Activated CD8-positive, alpha-beta T cell treated with anti-CD3 and anti-CD28 coated beads for 36 hours (primary cell): ENCODE results near the gene PVRIG. TPM values are rescaled to one million over a fixed set of nuclear protein-coding genes. Genes with fewer than 3 reads are reported as not detected.
A peak's percentile ranks its signal among the peaks of the same experiment; 100 is the strongest.
"Not testable (repeated sequence)": the region's sequence is repeated elsewhere in the genome, so short reads cannot be mapped to it uniquely, and the experiment has no call there.

Experiments
- ATAC-seq: fragments of 200-7000 bp; cut with Tn5 transposase; one replicate; pipeline ENCODE4 v1.10.0; 2021; ENCODE audit warnings: mild to moderate bottlenecking, moderate library complexity
- CTCF ChIA-PET: fragments of 350-600 bp; sonication (Branson Sonifier 250); formaldehyde crosslinking; loops from one replicate; lab custom pipeline; 2021; ENCODE audit warnings: antibody characterized with exemption; lab: Charles Lee
- POLR2A ChIA-PET: fragments of 350-600 bp; sonication (Branson Sonifier 250); formaldehyde crosslinking; loops from one replicate; lab custom pipeline; 2021; ENCODE audit warnings: antibody characterized with exemption; lab: Charles Lee
- DNase-seq: peaks from one replicate; pipeline ENCODE4 v3.0.0-alpha.2; 2020
- H3K27ac Mint-ChIP-seq: one replicate; pipeline ENCODE4 v1.8.0; 2021; ENCODE audit warnings: mild to moderate bottlenecking, mixed read lengths
- H3K27me3 Mint-ChIP-seq: one replicate; pipeline ENCODE4 v1.8.0; 2021; ENCODE audit warnings: mixed read lengths
- H3K36me3 Mint-ChIP-seq: one replicate; pipeline ENCODE4 v1.8.0; 2021; ENCODE audit warnings: low read depth, mixed read lengths
- H3K4me1 Mint-ChIP-seq: one replicate; pipeline ENCODE4 v1.8.0; 2021; ENCODE audit warnings: low read depth, mixed read lengths
- H3K4me3 Mint-ChIP-seq: one replicate; pipeline ENCODE4 v1.8.0; 2021; ENCODE audit warnings: mild to moderate bottlenecking, moderate library complexity, mixed read lengths
- H3K9me3 Mint-ChIP-seq: one replicate; pipeline ENCODE4 v1.8.0; 2021; ENCODE audit warnings: mixed read lengths
- CTCF ChIP-seq: fragments of 200-600 bp; IDR thresholded peaks from one replicate; pipeline ENCODE4 v1.8.0; 2022; ENCODE audit warnings: antibody characterized with exemption, mild to moderate bottlenecking
- intact Hi-C: fragments of 100-400 bp; cut with micrococcal nuclease; formaldehyde crosslinking; loops from one replicate; pipeline ENCODE4 v1.10.0; 2022
- total RNA-seq, 2 experiments: library from RNA; stranded (reverse); gene quantifications; one replicate each; pipeline ENCODE4 v1.2.3, GENCODE V29; 2021

The PVRIG gene
- total RNA-seq = 10 to 100 TPM; 29.8 to 30.2 TPM

GRCh38 chr7:100219801-100220585 lies at the start of gene PVRIG:
TSS of gene PVRIG (plus strand) at chr7:100219949. CDS start at chr7:100219971, 22 bp downstream.
- peak within 1 kb of the TSS; percentile 99 for H3K27ac Mint-ChIP-seq
- H3K4me3 Mint-ChIP-seq = peak within 1 kb of the TSS; percentile 97
- ATAC-seq (peak; percentile 24), DNase-seq (peak; percentile 72)
- H3K27me3 Mint-ChIP-seq, intact Hi-C loops, H3K9me3 Mint-ChIP-seq: not testable (repeated sequence)
- H3K4me1 Mint-ChIP-seq = peaks cover 52% of the 10 kb centered on the region
- peaks cover 62% of the 10 kb centered on the region for H3K36me3 Mint-ChIP-seq
- POLR2A ChIA-PET = interaction anchor here (0.8 to 3.4 kb wide), 10 partner anchors 8 to 364 kb away, joined by 3 to 28 read pairs (median 4); partner anchors contain the start of gene MBLAC1
- CTCF ChIA-PET = interaction anchor here (1.6 to 2.2 kb wide), 4 partner anchors 30 to 90 kb away, joined by 3 to 9 read pairs (median 6); partner anchors contain the start of genes GPC2 and STAG3

GRCh38 chr7:100170101-100170897 lies 49.5 kb upstream of the PVRIG start:
- peaks cover 58% of the 10 kb centered on the region for H3K4me1 Mint-ChIP-seq
- peak overlapping the region; percentile 66 for H3K4me3 Mint-ChIP-seq
- DNase-seq (no peak), ATAC-seq (no peak)
- H3K27me3 Mint-ChIP-seq = peaks cover 10% of the 10 kb centered on the region
- ChIA-PET POLR2A (interaction anchor here (0.7 kb wide), 1 partner anchor 189 kb away, joined by 3 read pairs; no protein-coding TSS in a partner anchor), CTCF (interaction anchor here (1.3 to 1.8 kb wide), 2 partner anchors 20 to 47 kb away, joined by 5 read pairs; no protein-coding TSS in a partner anchor)
- no peak for TF ChIP-seq CTCF
- intact Hi-C loops = no loop called here
- H3K36me3 Mint-ChIP-seq = no peaks in the 10 kb centered on the region
- H3K27ac Mint-ChIP-seq = peak overlapping the region; percentile 63
- no peaks in the 10 kb centered on the region for H3K9me3 Mint-ChIP-seq

GRCh38 chr7:100171087-100171681 lies 48.6 kb upstream of the PVRIG start:
- ATAC-seq = peak; percentile 54
- intact Hi-C loops = no loop called here

GRCh38 chr7:100171840-100172239 lies 47.9 kb upstream of the PVRIG start:
- DNase-seq = no peak
- POLR2A ChIA-PET = no interaction called here
- Mint-ChIP-seq H3K9me3 (no peaks in the 10 kb centered on the region), H3K27me3 (peaks cover 10% of the 10 kb centered on the region), H3K27ac (no peak overlapping the region), H3K4me3 (peak overlapping the region; percentile 51), H3K4me1 (peaks cover 53% of the 10 kb centered on the region), H3K36me3 (no peaks in the 10 kb centered on the region)
- ATAC-seq = no peak
- CTCF ChIA-PET = interaction anchor here (0.8 to 1.8 kb wide), 5 partner anchors 17 to 45 kb away, joined by 3 to 5 read pairs (median 4); no protein-coding TSS in a partner anchor
- no peak for TF ChIP-seq CTCF
- intact Hi-C loops = no loop called here

More at GRCh38 chr7:100171087-100171681, 48.6 kb upstream of the PVRIG start:
- no peaks in the 10 kb centered on the region for H3K9me3 Mint-ChIP-seq
- peak overlapping the region; percentile 66 for H3K4me3 Mint-ChIP-seq
- POLR2A ChIA-PET = interaction anchor here (0.7 kb wide), 1 partner anchor 190 kb away, joined by 3 read pairs; no protein-coding TSS in a partner anchor
- H3K4me1 Mint-ChIP-seq = peaks cover 54% of the 10 kb centered on the region
- peak; percentile 51 for DNase-seq
- TF ChIP-seq CTCF = no peak
- H3K27me3 Mint-ChIP-seq = peaks cover 10% of the 10 kb centered on the region
- no peak overlapping the region for H3K27ac Mint-ChIP-seq
- CTCF ChIA-PET = interaction anchor here (0.8 to 1.8 kb wide), 5 partner anchors 18 to 46 kb away, joined by 3 to 5 read pairs (median 4); no protein-coding TSS in a partner anchor
- no peaks in the 10 kb centered on the region for H3K36me3 Mint-ChIP-seq
